PC-3 (cell line): Measurements from ENCODE around the gene CKB.

Experiments used
- EZH2 ChIP-seq: fragments of 300-600 bp; sonication (generic); IDR thresholded peaks from one replicate; pipeline ENCODE4 v1.6.1; 2017; ENCODE audit warnings: antibody characterized with exemption, mild to moderate bottlenecking, low read length; ENCODE audit not compliant: unreplicated experiment
- TF ChIP-seq, protein P1 (sequence below): fragments of 300-600 bp; sonication (generic); conservative IDR thresholded peaks from 2 replicates; pipeline ENCODE4 v1.5.1; 2017; ENCODE audit warnings: antibody characterized with exemption, low read depth, mild to moderate bottlenecking, low read length

GRCh38 chr14:103514596-103515421 is 7.8 kb downstream of the CKB start:
- TF ChIP-seq, protein P1, sequence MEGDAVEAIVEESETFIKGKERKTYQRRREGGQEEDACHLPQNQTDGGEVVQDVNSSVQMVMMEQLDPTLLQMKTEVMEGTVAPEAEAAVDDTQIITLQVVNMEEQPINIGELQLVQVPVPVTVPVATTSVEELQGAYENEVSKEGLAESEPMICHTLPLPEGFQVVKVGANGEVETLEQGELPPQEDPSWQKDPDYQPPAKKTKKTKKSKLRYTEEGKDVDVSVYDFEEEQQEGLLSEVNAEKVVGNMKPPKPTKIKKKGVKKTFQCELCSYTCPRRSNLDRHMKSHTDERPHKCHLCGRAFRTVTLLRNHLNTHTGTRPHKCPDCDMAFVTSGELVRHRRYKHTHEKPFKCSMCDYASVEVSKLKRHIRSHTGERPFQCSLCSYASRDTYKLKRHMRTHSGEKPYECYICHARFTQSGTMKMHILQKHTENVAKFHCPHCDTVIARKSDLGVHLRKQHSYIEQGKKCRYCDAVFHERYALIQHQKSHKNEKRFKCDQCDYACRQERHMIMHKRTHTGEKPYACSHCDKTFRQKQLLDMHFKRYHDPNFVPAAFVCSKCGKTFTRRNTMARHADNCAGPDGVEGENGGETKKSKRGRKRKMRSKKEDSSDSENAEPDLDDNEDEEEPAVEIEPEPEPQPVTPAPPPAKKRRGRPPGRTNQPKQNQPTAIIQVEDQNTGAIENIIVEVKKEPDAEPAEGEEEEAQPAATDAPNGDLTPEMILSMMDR, result no peak
- no peak for TF ChIP-seq EZH2
